Measurements from ENCODE around the gene FAM83G.

The FAM83G gene

DNA sequence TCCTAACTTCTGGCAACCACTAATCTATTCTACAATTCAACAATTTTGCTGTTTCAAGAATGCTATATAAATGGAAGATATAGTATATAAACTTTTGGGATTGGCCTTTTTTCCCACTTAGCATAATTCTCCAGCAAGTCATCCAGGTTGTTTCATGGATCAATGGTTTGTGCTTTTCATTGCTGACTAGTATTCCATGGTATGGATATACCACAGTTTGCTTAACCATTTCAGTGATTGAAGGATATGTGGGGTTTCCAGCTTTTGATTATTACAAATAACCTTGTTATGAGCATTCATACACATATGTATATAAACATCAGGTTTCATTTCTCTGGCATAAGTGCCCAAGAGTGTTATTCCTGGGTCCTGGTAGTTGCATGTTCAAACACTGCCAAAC, 2.1 kb upstream of the FAM83G start:
- no peak for DNase-seq

DNA sequence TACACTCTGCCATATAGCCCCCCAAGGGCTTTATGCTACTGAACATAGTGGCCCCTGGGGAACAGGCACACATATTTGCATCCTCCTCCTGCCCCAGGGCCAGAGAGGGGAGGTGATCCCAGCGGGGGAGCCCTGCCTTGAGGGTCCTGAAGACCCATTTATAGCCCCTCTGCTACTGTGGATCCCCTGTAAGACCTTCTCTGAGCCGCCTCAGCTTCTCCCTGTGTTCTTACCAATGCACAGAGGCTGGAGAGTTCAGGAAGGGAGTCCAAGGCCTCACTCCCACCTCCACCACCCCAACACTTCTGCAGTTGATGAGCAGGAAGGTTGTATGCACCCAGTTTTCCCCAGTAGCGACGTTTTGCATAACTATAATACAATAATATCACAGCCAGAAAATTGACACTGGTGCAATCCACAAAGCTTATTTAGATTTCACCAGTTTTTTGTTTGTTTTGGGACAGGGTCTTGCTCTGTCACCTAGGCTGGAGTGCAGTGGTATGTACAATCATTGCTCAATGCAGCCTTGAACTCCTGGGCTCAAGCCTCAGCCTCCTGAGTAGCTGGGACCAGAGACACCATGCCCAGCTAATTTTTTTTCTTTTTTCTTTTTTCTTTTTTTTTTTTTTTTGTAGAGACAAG, 1.3 kb upstream of the FAM83G start:
- DNase-seq: no peak

DNA sequence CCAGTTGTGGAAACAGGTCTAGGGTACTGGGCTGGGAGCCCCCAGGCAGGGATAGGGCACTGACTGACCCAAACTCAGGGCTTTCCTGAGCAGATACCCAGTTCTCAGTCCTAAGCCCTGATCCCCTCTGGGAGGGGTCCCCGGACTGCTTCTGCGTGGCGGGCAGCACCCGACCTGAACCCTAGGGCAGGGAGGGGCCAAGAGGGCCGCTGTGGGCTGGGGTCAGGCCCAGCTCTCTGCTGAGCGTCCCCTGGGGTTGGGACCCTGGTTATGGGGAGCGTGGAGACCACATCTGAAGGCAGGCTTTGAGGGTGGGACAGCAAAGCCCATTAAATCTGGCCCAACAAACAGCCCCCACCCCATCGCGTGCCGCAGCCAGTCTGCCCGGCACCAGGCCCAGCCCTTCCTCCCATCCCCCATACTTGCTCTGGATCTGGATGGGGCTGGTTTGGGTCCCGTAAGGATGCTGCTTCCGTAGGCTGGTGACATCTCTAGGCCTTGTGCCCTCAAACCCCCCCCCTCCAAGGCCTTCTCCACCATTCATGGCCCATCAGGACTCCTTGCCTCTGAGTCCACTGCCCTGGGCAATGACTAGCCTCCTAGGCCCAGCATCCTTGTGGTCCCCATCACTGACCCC, 691 bp upstream of the FAM83G start:
- DNase-seq: no peak

DNA sequence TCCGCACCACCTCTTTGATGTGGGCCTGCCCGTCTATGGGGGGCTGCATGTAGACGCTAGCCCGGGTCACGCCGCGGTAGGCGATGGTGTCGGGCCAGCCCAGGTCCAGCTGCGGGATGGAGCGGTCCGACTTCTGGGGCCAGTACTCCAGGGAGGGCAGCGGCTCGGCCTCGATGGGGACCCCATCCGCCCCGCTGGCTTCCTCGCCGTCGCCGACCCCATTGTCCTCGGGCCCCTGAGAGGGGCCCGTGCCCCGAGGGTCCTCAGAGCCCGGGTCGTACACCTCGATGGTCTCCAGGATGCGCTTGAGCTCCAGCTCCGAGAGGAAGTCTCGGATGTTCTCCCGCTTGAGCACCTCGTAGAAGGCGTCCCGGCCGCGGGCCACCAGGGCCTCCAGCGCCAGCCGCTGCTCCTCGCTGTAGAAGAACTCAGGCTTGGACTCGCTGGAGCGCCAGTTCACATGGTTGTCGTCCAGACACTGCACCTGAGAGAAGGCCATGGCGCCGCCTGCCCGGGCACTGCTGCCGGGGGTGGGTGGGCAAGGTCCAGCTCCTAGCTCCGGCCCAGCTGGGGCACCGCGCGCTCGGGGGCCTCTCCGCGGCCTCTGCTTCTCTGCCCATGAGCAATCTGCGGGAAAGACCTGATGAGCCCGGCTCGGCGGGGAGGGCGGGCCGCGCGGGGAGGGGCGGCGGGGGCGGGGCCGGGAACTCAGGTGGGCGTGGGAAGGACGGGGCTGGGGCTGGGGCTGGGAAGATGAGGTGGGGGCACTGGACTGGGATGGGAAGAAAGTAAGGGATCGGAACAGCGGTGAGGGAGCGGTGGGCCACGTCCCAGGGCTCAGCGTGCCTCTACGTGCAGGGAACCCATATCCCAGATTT, 782 bp downstream of the FAM83G start:
- DNase-seq: peak; percentile 62

DNA sequence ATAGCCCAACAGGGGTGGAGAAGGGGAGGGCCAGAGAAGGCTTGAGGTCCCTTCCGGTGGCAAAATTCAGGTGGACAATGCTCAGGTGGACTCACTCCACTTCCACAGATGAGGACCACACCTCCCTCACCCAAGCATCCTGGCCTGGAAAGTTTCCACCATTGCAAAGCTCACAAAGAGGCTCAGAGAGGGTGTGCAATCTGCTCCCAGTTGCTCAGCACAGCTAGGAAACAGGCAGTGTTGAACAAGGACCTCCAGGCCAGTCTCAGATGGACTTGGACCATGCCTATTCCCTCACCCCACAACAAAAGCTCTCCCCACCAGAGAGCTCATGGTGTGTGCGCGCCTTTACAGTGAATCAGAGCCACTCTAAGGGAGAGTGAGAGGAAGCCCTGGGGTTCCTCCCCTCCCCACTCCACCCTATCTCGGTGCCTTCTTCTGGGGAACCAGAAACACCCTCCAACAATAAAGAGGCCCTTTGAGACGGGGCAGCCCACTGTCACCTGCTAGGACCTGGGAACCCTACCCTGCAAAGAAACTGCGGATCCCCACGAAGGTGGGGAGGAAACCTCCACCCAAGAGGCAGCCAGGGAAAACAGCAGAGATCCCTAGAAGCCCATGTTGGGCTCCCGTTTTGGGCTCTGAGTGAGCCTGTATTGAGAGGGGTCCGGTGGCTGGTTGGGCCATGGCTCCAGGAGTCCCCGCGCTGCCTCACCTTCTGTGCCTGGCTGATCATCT, 1.6 kb downstream of the FAM83G start:
- DNase-seq: peak; percentile 85

DNA sequence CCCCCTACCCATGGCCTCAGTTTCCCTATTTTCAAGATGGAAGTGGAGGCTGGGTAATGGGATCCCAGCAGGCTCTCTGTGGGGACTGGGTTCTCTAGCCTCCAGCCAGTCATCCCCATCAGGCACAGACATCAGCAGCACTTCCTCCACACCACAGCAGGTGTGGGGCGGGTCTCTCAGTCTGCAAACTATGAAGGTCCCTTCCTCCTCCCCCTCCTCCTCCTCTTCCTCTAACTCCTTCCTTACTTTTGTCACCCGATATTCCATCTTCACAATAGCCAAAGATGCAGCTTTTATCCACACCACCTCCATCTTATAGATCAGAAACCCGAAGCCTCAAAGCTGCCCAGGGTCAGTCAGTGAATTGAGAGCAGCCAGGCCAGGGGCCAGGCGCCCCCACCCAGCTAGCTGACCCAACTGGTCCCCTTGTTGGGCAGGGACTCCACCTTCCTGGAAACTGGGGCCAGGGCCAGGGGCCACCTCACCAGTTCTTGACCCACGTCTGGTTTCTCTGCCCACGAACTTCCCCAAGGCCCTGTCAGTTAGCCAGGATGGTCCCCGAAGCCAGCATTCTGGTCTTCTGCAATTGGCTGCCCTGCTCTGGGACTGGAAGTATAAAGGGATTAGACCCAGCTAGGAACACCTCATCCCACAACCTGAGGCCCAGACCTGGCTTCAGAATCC, 2.5 kb downstream of the FAM83G start:
- DNase-seq: no peak

DNA sequence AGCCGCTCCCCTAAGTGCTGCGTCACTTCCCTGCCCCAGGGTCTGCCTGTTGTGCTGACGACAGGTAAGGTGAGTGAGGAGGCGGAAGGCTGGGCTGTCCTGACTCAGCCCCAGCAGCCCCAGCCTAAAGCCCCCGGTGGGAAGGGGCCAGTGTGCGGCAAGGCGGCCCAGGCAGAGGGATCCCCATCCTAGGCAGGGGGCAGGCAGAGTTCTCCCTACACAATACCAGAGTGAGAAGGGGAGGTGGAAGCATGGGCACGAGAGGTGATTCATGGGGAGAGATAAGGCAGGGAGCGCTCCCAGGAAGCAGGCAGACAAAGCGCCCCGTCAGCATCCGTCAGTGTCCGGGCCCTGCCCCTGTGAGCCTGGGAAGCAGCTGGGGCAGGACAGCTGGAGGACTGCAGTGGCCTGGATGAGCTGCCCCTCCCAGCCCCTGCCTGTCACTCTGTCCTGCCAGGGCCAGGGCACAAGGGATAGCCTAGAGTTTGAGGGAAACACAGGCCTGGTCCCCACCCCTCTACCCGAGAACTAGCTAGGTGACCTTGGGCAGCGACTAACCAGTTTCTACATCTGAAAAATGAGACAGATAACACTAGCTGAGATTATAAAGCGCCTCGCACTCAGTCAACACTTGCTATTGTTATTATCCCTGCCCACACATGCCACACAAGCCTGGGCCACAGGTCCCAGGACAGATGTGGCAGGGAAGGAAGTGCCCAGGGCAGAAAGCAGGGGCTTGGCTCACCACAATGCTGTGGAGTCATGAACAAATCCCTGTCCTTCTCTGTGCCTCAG, 3.8 kb downstream of the FAM83G start:
- peak; percentile 70 for DNase-seq

DNA sequence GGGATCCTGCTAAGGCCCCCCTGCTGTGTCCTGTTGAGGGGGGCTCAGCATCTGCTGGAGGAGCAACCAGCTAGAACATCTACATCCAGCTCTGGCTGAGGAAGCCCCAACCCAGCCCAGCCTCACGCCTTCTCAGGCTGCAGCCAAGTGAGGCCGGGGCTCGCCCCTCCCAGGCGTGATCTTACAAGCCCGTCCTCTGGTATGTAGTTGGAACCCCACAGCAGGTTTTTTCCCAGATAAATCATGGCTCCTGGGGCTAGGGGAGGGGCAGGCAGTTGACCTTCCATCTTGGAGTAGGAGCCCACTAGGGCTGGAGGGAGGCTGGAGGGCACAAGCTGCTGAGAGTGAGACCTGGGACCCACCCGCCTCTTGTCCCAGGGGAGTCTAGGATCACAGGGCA, 4.7 kb downstream of the FAM83G start:
- DNase-seq: no peak

DNA sequence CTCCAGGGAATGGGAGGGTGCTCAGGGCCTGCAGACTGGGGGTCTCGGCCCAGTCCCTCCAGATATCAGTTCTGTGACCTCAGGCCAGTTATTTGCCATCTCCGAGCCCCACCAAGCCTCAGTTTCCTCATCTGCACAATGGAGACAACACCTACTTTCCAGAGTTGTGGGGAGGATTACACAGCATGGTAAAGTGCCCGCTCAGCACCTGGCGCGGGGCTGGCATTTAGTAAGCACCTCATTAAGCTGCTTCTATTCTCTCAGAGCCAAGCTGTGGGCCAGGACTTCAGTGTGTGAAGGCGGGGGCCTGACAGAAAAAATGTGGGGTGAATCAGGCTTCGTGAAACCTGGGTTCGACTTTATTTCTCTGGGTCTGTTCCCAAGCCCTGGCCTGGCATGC, 5.2 kb downstream of the FAM83G start:
- no peak for DNase-seq

DNA sequence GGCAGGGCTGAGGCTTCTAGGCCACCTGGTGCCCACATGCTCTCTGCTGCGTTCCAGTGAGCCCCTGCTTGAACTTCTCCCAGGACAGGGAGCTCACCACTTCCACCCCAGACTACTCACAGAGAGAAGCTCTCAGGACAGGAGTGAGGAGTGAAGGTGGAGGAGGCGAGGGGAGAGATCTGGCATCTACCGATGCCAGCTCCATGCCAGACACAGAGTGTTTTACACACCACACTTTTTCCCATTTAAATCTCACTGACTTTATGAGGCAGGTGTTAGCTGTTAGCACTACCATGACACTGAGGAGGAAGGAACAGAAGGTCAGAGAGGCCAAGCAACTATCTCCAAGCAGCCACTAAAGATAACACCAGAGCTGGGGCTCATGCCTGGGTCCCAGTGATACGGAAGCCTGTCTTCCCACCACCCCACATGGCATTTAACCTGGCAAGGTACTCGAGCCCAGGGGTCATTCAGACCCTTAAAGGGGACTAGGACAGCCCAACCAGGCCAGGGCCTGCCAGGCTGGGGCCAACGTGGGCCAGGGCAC, 6.8 kb downstream of the FAM83G start:
- no peak for DNase-seq

DNA sequence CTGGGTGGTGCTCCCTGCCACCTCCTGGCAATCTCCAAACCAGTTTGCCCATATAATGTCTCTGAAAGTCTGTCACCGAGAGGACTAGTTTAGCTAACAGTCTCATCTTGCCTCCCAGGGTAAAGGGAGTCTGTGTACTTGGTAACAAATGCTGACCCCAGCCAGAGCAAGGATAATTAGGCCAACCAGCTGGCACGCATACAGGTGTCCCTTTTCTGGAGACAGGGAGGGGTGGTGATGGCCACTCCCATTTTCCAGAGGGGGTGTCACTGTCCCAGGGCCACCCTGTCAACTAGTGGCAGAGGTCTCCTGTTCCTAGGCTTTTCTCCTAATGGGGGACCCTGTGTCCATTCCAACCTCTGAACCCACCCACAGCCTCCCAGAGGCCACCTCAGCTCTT, 8.1 kb downstream of the FAM83G start:
- no peak for DNase-seq

DNA sequence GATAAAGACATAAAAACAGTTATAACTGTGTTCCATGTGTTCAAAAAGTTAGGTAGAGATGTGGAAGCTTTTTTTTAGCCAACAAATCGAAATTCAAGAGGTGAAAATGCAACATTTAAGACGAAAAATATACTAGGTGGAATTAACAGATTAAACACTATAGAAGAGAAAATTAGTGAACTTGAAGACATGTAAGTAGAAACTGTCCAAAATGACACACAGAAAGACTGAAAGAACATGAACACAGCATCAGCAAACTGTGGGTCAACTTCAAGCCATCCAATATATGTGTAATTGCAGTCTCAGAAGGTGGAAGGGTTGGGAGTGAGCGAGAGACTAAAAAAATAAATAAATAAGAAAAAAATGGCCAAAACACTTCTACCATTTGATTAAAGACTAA, 9.3 kb downstream of the FAM83G start:
- DNase-seq: no peak

DNA sequence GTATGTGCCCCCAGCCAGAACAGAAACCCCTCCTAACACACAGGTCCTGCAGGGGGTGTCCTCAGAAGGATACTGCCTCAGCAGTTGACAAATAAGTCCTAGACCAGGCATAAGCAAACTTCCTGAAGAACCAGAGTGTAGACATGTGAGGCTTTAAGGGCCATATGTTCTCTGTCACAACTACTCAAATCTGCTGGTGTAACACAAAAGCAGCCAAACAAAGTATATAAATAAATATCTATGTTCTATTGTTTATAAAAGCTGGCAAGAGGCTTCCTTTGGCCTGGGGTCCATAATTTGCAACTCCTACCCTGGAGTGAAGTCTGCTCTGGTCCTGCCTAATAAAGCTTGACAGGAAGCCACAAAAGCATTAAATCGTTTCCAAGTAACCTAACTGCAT, 9.9 kb downstream of the FAM83G start:
- DNase-seq: no peak

DNA sequence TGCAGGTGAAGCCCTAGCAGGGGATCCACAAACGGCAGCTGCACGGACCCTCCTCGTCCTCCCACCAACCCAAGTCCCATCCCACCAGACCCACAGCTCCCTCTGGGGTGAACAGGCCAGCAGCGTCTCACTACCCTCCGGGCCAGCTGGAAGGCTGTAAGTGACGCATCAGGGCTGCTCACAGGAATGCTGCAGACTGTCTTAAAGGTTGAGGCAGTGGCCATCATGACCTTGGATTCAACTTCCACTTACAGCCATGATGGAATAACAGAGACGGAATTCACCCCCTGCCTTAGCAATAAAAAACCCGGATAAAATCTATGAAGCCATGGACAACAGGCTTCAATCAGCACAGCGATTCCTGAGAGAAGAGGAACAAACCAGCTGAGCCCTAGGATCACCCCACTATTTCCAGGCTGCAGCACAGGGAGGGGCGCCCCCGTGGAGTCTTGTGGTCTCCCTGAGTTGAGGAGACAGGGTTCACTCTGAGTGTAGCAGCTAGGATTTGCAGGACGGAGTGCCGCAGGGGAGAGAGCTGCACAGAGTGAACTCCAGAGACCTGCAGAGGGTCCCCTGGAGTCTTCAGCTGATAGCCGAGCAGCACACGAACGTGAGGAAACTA, 10.5 kb downstream of the FAM83G start:
- DNase-seq: peak; percentile 19

DNA sequence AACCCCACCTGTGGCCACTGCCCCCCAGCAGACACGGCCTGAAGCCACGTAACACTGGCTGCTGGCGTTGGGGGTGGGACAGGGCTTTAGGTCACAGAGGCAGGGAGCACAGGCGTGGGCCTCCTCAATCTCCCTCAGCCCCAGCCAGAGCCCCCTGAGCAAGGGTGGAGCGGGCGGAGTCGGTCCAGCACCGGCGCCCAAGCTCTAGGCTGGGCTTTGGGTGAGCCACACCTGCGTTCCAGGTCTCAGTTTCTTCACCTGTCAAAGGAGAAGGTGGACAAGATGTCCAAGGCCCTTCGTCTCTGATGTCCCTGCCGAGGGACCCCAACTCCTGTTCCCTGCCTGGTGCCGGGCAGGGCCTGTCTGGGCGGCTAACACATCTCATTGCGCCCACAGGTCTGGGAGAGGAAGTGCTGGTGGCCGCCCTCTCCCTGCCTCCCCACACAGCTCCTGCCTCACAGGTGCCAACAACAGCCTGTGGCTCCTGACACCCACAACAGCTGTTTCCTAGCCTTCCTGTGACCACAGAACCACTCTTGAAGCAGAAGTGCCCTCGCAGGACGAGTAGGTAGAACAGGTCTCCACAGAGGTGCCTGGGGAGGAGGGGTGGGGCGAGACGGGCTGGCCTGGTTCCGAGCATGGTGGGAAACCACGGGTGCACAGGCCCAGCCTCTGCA, 12.0 kb downstream of the FAM83G start:
- no peak for DNase-seq

DNA sequence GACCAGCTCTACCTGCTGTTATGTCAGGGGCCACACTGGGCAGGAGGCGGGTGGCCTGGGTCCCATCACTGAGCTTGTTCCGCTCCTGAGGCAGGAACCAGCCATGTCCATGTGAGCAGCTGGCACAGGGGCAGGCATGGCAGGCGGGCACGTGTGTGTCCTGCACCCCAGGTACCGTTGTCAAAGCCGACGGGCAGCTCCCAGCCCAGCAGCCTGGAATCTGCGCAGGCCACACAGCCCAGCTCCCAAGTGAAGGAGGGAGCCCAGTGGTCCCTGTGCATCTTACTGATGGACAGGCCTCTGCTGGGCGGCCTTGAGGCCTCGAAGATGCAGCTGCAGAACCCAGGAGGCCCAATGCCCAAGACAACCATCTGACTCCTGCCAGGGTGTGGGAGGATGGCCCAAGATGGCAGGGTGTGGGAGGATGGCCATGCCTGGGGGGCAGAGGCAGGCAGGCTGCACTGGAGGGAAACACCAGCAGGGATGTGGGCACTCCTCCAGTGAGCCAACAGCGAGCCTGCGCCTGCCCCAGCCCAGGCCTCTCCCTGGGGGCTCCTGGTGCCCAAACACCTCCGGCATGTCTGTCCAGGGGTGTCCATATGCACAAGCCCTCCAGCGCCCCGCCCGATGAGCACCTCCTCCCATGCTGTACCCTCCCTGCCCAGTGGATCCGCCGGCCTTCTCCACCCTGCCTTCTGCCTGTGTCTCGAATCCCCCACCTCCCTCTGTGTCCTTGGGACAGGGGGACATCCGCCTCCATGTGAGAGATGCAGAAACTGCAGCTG, 12.8 kb downstream of the FAM83G start:
- no peak for DNase-seq

DNA sequence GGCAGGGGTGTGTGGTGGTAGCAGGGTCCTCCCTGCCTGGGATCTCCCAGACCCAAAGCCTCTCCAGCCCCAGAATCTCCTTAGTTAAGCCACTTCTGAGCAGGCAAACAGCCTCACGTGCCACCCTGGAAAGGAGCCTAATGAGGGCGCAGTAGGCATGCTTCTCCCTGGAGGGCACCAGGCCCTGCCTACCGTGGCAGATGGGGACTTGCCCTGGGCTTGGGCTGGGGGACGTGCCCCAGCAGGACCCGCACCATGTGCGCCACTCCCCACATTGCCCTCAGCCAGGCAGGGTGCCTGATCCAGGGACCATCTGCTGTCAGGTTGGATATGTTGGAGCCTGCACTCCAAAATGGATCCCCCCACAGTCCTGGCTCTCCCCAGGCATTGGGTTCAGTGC, 14.2 kb downstream of the FAM83G start:
- DNase-seq: no peak

DNA sequence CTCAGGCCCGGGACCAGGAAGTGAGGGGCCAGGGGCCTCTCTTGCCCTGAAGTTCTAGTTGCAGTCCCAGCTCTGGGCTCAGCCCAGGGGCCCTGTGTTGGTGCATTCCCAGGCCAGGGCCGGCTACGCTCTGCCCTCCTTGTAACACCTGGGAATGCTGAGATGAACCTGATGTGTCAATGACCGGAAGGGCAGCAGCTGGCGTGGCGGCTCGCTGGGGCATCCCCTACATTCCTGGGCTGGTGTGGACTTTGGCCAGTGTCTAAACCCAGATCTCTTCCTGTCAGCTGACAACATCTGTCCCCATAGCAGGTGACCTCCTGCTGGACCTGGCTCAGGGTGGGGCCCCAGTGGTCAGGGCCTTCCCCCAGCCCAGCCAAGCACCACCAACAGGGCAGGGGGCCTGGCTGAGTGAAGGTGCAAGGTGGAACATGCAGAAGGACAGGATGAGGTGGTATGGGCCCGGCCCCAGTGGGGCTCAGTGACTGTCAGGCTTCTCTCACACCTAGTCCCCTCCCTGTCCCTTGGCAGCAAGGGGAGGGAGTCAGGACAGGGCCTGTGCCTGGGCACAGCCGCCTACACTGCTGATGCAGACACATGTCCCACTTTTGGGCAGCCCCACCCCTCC, 15.9 kb downstream of the FAM83G start:
- no peak for DNase-seq

DNA sequence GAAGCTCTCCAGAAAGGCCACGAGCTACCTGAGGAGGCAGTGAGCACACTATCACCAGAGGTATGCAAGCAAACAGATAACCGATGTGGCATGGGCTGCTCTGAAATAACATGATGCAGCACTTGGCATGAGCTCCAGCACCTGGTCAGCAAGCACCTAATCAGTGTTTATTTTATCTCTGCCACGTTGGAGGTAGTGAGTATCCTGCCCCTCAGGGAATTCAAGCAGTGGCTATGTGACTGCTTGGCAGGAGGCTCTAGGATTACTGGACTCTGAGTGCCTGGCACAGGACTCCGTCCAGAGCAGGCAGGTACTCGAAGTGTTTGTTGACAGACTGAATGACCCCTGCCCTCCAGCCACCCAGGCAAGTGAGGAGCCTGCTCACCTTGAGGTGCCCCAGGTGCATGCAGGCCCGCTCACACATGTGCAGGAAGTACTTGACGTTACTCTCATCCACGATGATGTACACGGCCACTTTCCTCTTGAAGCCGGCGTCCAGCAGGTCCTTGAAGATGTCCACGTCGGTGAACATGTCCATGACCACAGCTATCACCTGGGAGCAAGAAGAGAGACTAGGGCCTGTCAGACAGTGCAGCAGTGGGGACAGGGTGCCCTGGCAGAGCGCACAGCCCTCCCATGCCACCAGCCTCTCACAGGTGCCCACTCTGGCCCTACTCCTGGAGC, 16.6 kb downstream of the FAM83G start:
- DNase-seq: no peak

Measured in EL (cell line).